Posterior vena cava (tissue), 2 donors: Measurements from ENCODE around the gene PLSCR4. TPM values are rescaled to one million over a fixed set of nuclear protein-coding genes. Genes with fewer than 3 reads are reported as not detected.

ENCODE experiments used
- DNase-seq: peaks from one replicate; pipeline ENCODE4 v3.0.0-alpha.2; 2020; ENCODE audit warnings: low spot score
- intact Hi-C, 2 donors: fragments of 100-400 bp; cut with DNase I; formaldehyde crosslinking; loops; one replicate each; pipeline versions ENCODE4 v1.14.1 to v1.14.2; 2022 to 2023
- total RNA-seq, 2 donors: library from RNA; stranded (reverse); fragmentation: NEBNext Ultra II Directional; extraction: Animal tissue kit (Norgen Biotek cat#: 25700); gene quantifications; one replicate each; pipeline ENCODE4 v1.2.1, GENCODE V29; 2021
- donor health status: DM: yes; HTN: yes; CAD: no.
- donor health status: DM: yes; HTN: yes; CAD: no.

Gene PLSCR4
- total RNA-seq, 2 donors from 2014 or later: 37.7 to 53.4 TPM

DNA sequence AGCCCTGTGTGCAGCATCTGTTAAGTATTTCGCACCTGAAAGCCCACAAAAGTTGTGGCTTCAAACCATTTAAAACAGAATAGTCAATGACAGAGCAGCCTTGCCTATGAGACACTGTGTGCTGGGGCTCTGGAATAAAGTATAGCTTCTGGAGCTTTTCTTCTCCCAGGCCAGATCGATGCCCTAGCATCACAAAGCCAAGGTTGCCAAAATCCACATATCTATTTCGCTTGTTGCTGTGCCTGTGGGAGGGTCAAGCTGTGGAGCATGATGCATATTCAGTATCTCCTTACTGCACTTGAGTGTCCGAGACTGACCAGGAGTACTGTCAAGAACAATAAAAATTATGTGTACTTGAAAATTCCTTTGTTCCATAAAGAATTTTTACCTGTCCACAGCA, 97.5 kb downstream of the PLSCR4 start:
- intact Hi-C loops: no loop called here
- no peak for DNase-seq

DNA sequence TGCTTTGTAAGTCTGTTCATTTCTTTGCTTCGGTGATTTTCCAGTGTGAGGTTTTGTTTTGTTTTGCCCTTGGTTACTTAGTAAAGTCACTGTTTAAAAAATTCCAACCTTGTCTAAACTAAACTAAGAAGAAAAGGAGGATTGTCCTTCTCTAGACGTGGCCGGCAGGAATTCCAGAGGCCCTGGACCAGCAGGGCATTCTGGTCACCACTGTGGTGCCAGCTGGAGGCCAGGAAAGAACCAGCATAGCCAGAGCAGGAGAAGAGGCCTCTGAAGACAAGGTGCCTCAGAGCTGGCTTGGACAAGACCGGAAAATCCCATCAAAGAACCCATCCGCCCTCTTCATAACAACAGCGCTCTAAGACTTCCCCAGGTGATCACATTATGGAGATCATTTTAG, 98.1 kb downstream of the PLSCR4 start:
- DNase-seq: no peak
- intact Hi-C loops: no loop called here

DNA sequence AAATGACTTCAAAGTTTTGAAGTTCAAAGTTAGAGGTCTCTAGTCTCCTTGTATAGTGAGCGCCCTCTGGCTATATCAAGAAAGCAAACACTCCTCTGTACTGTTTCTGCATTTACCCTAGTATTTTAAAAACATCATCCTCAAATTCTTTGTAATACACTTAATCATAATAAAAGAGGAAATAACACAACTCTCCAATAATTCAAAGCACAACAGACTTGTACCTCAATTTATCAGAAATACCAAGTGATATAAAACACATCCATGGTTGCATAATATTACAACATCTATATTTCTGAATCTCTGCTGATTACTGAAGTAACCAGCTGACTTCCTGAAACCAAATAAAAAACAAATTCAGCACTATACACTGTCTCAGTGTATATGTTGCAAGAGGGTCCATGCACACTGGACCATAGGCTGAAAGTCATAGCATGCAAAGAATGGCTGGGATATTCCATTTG, 102.4 kb downstream of the PLSCR4 start:
- DNase-seq: no peak
- intact Hi-C loops: no loop called here

DNA sequence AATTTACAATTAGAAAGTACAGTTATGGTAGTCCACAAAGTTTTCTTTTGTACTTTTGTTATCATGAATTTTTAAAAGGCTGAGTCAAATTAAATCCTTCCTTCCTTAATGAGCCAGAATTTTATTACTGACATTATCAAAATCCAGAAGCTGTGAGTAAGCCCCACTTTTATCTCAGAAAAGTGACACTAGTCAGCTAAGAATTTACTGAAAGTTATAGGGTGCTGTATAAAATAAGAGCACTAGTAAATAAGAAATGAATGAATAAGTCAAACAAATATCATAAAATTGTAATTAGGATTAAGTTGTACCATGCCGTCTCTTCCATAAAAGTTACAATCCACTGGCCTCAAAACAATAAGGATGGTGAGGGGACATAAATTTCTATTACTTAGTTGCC, 105.3 kb downstream of the PLSCR4 start:
- intact Hi-C loops: no loop called here
- no peak for DNase-seq

DNA sequence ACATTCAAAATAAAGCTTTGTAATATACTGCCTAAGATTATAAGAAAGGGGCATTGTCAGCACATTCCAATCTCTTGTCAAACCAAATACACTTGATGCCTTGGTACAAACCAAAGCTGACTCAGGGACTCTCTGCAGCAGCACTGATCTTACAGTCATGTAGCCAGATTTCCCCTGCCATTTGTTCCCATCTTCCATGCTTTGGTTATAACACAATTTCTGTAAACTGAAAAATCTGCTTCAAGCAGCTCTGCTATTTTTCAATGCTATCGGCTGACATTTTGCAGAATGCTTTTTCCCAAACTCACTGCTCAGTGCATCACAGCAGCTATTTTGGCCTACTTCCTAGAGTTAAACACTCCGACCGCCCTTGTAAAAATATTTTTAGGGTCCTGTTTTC, 108.1 kb downstream of the PLSCR4 start:
- intact Hi-C loops: no loop called here

More for the DNA sequence above, 108.1 kb downstream of the PLSCR4 start:
- DNase-seq: no peak

Other genes starting within 250 kb of the PLSCR4 start
- 10 to 100 TPM; 63.8 to 64.1 TPM for gene PLOD2, start 89.9 kb downstream of the PLSCR4 start, total RNA-seq
- gene PLSCR2, start 218.5 kb upstream of the PLSCR4 start, total RNA-seq: under 1 TPM in 1 of 2 donors, not detected in 1; 0.43 TPM